Panc1 (cell line): ENCODE results near the gene PARVG. TPM values are rescaled to one million over a fixed set of nuclear protein-coding genes. Genes with fewer than 3 reads are reported as not detected.

ENCODE experiments used
- ATAC-seq: fragments of 200-7000 bp; cut with Tn5 transposase; 2 replicates; pipeline ENCODE4 v1.9.1; 2020; ENCODE audit warnings: mild to moderate bottlenecking, moderate library complexity
- BruUV-seq: library from RNA; stranded (reverse); fragments of 400-500 nt; replicated peaks from 2 replicates; lab custom pipeline; 2021; lab: Mats Ljungman, UMichigan
- CTCF ChIA-PET: fragments of 300-600 bp; sonication (Branson Sonifier 250); formaldehyde crosslinking; loops from one replicate; lab custom pipeline; 2022; ENCODE audit warnings: antibody characterized with exemption; lab: Charles Lee
- POLR2A ChIA-PET: fragments of 300-600 bp; sonication (Branson Sonifier 250); formaldehyde crosslinking; loops from one replicate; lab custom pipeline; 2022; ENCODE audit warnings: antibody characterized with exemption; lab: Charles Lee
- DNase-seq: peaks from one replicate; pipeline ENCODE4 v3.0.0-alpha.2; 2010; ENCODE audit warnings: low read depth, low spot score
- H3K27ac ChIP-seq: 2 replicates; pipeline ENCODE4 v1.5.1; 2011; ENCODE audit warnings: mild to moderate bottlenecking, low read length, inconsistent platforms
- H3K27me3 ChIP-seq: fragments of 200-500 bp; sonication (Bioruptor generic); 2 replicates; pipeline ENCODE4 v1.6.0; 2014; ENCODE audit warnings: low read length, inconsistent platforms; ENCODE audit not compliant: control insufficient read depth, insufficient read depth
- H3K36me3 ChIP-seq: fragments of 200-500 bp; sonication (Bioruptor generic); 2 replicates; pipeline ENCODE4 v1.5.1; 2014; ENCODE audit warnings: inconsistent platforms, mild to moderate bottlenecking, low read length, moderate library complexity; ENCODE audit not compliant: control insufficient read depth, insufficient read depth
- H3K4me1 ChIP-seq: 2 replicates; pipeline ENCODE4 v1.5.1; 2011; ENCODE audit warnings: inconsistent platforms, mild to moderate bottlenecking, low read length, moderate library complexity; ENCODE audit not compliant: control insufficient read depth, insufficient read depth
- H3K4me3 ChIP-seq, 2 experiments: 2 replicates each; pipeline ENCODE4 v1.5.1; 2011 to 2012; ENCODE audit warnings: low read depth in 2 of 2, low read length in 2 of 2, mild to moderate bottlenecking in 2 of 2, inconsistent platforms in 1 of 2, moderate library complexity in 1 of 2
- H3K9me3 ChIP-seq: fragments of 200-500 bp; sonication (Bioruptor generic); 2 replicates; pipeline ENCODE4 v1.5.1; 2014; ENCODE audit warnings: low read depth, mild to moderate bottlenecking, inconsistent platforms, low read length, moderate library complexity; ENCODE audit not compliant: control insufficient read depth, insufficient read depth
- POLR2AphosphoS5 ChIP-seq: IDR thresholded peaks from 2 replicates; pipeline ENCODE4 v1.6.1; 2012; ENCODE audit warnings: mild to moderate bottlenecking, low read depth, low read length, moderate library complexity
- SIN3A ChIP-seq: IDR thresholded peaks from 2 replicates; pipeline ENCODE4 v1.6.1; 2012; ENCODE audit warnings: low read depth, mild to moderate bottlenecking, low read length, moderate library complexity, borderline replicate concordance; ENCODE audit not compliant: insufficient read depth
- TCF7L2 ChIP-seq: IDR thresholded peaks from 2 replicates; pipeline ENCODE4 v1.6.1; 2011; ENCODE audit warnings: mild to moderate bottlenecking, low read depth, low read length, inconsistent platforms
- in situ Hi-C: cut with HindIII; loops from 2 replicates; pipeline ENCODE4 v1.10.0; 2016; ENCODE audit warnings: low sequenced_read_pairs, low pct_unique_long_range_greater_than_20kb
- intact Hi-C: fragments of 100-400 bp; cut with micrococcal nuclease; formaldehyde crosslinking; loops from one replicate; pipeline ENCODE4 v1.10.0; 2022; ENCODE audit not compliant: unreplicated experiment
- total RNA-seq: library from RNA; stranded (reverse); gene quantifications from one replicate; pipeline ENCODE4 v1.2.1, GENCODE V29; 2021; ENCODE audit not compliant: unreplicated experiment
- TF ChIP-seq, protein P1 (sequence below): fragments of 450-650 bp; IDR thresholded peaks from 2 replicates; pipeline ENCODE4 v1.5.1; 2017; ENCODE audit warnings: mild to moderate bottlenecking
- TF ChIP-seq, protein P2 (sequence below), 2 experiments: IDR thresholded peaks; 2 replicates each; pipeline ENCODE4 v1.6.1; 2011 to 2012; ENCODE audit warnings: low read depth in 2 of 2, control low read depth in 1 of 2, low read length in 1 of 2, mild to moderate bottlenecking in 1 of 2, moderate library complexity in 1 of 2; ENCODE audit not compliant: insufficient read depth in 1 of 2

The PARVG gene
- total RNA-seq, 1 experiment from 2014 or later = 0.21 TPM

DNA sequence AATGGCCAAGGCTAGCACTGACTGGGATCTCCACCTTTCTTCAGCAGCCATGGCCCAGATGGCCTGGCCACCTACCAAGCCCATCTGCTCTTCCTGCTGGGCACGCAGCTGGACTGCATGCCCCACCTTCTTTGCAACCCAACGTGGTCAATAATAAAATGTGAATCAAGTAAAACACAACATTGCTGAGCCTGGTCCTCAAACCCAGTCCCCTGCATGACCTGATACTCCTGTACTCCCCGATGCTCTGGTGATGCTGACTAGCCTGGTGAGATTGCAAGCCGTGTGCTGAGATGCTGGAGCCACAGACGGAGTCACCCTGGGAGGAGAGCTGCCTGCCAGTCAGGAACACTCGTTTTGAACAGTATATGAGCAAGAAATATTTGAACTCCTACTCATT is 34.0 kb downstream of the PARVG start:
- Histone ChIP-seq H3K4me1 (no peaks in the 10 kb centered on the region), H3K4me3 (no peak overlapping the region), H3K36me3 (no peaks in the 10 kb centered on the region), H3K27ac (no peak overlapping the region), H3K9me3 (no peaks in the 10 kb centered on the region), H3K27me3 (no peaks in the 10 kb centered on the region)
- TF ChIP-seq, protein P1, sequence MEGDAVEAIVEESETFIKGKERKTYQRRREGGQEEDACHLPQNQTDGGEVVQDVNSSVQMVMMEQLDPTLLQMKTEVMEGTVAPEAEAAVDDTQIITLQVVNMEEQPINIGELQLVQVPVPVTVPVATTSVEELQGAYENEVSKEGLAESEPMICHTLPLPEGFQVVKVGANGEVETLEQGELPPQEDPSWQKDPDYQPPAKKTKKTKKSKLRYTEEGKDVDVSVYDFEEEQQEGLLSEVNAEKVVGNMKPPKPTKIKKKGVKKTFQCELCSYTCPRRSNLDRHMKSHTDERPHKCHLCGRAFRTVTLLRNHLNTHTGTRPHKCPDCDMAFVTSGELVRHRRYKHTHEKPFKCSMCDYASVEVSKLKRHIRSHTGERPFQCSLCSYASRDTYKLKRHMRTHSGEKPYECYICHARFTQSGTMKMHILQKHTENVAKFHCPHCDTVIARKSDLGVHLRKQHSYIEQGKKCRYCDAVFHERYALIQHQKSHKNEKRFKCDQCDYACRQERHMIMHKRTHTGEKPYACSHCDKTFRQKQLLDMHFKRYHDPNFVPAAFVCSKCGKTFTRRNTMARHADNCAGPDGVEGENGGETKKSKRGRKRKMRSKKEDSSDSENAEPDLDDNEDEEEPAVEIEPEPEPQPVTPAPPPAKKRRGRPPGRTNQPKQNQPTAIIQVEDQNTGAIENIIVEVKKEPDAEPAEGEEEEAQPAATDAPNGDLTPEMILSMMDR = no peak
- TF ChIP-seq, protein P2, sequence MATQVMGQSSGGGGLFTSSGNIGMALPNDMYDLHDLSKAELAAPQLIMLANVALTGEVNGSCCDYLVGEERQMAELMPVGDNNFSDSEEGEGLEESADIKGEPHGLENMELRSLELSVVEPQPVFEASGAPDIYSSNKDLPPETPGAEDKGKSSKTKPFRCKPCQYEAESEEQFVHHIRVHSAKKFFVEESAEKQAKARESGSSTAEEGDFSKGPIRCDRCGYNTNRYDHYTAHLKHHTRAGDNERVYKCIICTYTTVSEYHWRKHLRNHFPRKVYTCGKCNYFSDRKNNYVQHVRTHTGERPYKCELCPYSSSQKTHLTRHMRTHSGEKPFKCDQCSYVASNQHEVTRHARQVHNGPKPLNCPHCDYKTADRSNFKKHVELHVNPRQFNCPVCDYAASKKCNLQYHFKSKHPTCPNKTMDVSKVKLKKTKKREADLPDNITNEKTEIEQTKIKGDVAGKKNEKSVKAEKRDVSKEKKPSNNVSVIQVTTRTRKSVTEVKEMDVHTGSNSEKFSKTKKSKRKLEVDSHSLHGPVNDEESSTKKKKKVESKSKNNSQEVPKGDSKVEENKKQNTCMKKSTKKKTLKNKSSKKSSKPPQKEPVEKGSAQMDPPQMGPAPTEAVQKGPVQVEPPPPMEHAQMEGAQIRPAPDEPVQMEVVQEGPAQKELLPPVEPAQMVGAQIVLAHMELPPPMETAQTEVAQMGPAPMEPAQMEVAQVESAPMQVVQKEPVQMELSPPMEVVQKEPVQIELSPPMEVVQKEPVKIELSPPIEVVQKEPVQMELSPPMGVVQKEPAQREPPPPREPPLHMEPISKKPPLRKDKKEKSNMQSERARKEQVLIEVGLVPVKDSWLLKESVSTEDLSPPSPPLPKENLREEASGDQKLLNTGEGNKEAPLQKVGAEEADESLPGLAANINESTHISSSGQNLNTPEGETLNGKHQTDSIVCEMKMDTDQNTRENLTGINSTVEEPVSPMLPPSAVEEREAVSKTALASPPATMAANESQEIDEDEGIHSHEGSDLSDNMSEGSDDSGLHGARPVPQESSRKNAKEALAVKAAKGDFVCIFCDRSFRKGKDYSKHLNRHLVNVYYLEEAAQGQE (IDR thresholded peaks at IDR 0.05; ENCODE audit: insufficient read depth in 1 of 2, low read depth in 2 of 2, low read length in 1 of 2) = no peak
- TF ChIP-seq SIN3A = no peak
- TF ChIP-seq POLR2AphosphoS5 = no peak
- no peak for TF ChIP-seq TCF7L2
- DNase-seq = no peak
- intact Hi-C loops (no loop called here), in situ Hi-C loops (no loop called here)
- no peak for ATAC-seq
- no TSS peak for BruUV-seq
- POLR2A ChIA-PET = no interaction called here
- CTCF ChIA-PET = no interaction called here

- ATAC-seq = no peak
- ChIA-PET CTCF (interaction anchor here (0.6 kb wide), 1 partner anchor 7 kb away, joined by 4 read pairs; no protein-coding TSS in a partner anchor), POLR2A (no interaction called here)
- intact Hi-C loops (no loop called here), in situ Hi-C loops (no loop called here)
- Histone ChIP-seq H3K27me3 (no peaks in the 10 kb centered on the region), H3K36me3 (no peaks in the 10 kb centered on the region), H3K4me1 (no peaks in the 10 kb centered on the region), H3K4me3 (no peak overlapping the region), H3K9me3 (no peaks in the 10 kb centered on the region), H3K27ac (no peak overlapping the region)
- BruUV-seq = no TSS peak
- no peak for TF ChIP-seq SIN3A
- TF ChIP-seq TCF7L2 = no peak
- TF ChIP-seq, protein P1 = no peak
- no peak for TF ChIP-seq POLR2AphosphoS5
- TF ChIP-seq, protein P2 (IDR thresholded peaks at IDR 0.05; ENCODE audit: insufficient read depth in 1 of 2, low read depth in 2 of 2, low read length in 1 of 2) = no peak
- no peak for DNase-seq
Observed at GRCh38 chr22:44215287-44215686, 34.6 kb downstream of the PARVG start.
